Panc1 (cell line): ENCODE measurements around the gene RELT. TPM values are rescaled to one million over a fixed set of nuclear protein-coding genes. Genes with fewer than 3 reads are reported as not detected.

ENCODE experiments used
- ATAC-seq: fragments of 200-7000 bp; cut with Tn5 transposase; 2 replicates; pipeline ENCODE4 v1.9.1; 2020; ENCODE audit warnings: mild to moderate bottlenecking, moderate library complexity
- BruUV-seq: library from RNA; stranded (reverse); fragments of 400-500 nt; replicated peaks from 2 replicates; lab custom pipeline; 2021; lab: Mats Ljungman, UMichigan
- CTCF ChIA-PET: fragments of 300-600 bp; sonication (Branson Sonifier 250); formaldehyde crosslinking; loops from one replicate; lab custom pipeline; 2022; ENCODE audit warnings: antibody characterized with exemption; lab: Charles Lee
- POLR2A ChIA-PET: fragments of 300-600 bp; sonication (Branson Sonifier 250); formaldehyde crosslinking; loops from one replicate; lab custom pipeline; 2022; ENCODE audit warnings: antibody characterized with exemption; lab: Charles Lee
- DNase-seq: peaks from one replicate; pipeline ENCODE4 v3.0.0-alpha.2; 2010; ENCODE audit warnings: low read depth, low spot score
- H3K27ac ChIP-seq: 2 replicates; pipeline ENCODE4 v1.5.1; 2011; ENCODE audit warnings: mild to moderate bottlenecking, low read length, inconsistent platforms
- H3K27me3 ChIP-seq: fragments of 200-500 bp; sonication (Bioruptor generic); 2 replicates; pipeline ENCODE4 v1.6.0; 2014; ENCODE audit warnings: low read length, inconsistent platforms; ENCODE audit not compliant: control insufficient read depth, insufficient read depth
- H3K36me3 ChIP-seq: fragments of 200-500 bp; sonication (Bioruptor generic); 2 replicates; pipeline ENCODE4 v1.5.1; 2014; ENCODE audit warnings: inconsistent platforms, mild to moderate bottlenecking, low read length, moderate library complexity; ENCODE audit not compliant: control insufficient read depth, insufficient read depth
- H3K4me1 ChIP-seq: 2 replicates; pipeline ENCODE4 v1.5.1; 2011; ENCODE audit warnings: inconsistent platforms, mild to moderate bottlenecking, low read length, moderate library complexity; ENCODE audit not compliant: control insufficient read depth, insufficient read depth
- H3K4me3 ChIP-seq, 2 experiments: 2 replicates each; pipeline ENCODE4 v1.5.1; 2011 to 2012; ENCODE audit warnings: low read depth in 2 of 2, low read length in 2 of 2, mild to moderate bottlenecking in 2 of 2, inconsistent platforms in 1 of 2, moderate library complexity in 1 of 2
- H3K9me3 ChIP-seq: fragments of 200-500 bp; sonication (Bioruptor generic); 2 replicates; pipeline ENCODE4 v1.5.1; 2014; ENCODE audit warnings: low read depth, mild to moderate bottlenecking, inconsistent platforms, low read length, moderate library complexity; ENCODE audit not compliant: control insufficient read depth, insufficient read depth
- POLR2AphosphoS5 ChIP-seq: IDR thresholded peaks from 2 replicates; pipeline ENCODE4 v1.6.1; 2012; ENCODE audit warnings: mild to moderate bottlenecking, low read depth, low read length, moderate library complexity
- REST ChIP-seq, 2 experiments: IDR thresholded peaks; 2 replicates each; pipeline ENCODE4 v1.6.1; 2011 to 2012; ENCODE audit warnings: low read depth in 2 of 2, control low read depth in 1 of 2, low read length in 1 of 2, mild to moderate bottlenecking in 1 of 2, moderate library complexity in 1 of 2; ENCODE audit not compliant: insufficient read depth in 1 of 2
- SIN3A ChIP-seq: IDR thresholded peaks from 2 replicates; pipeline ENCODE4 v1.6.1; 2012; ENCODE audit warnings: low read depth, mild to moderate bottlenecking, low read length, moderate library complexity, borderline replicate concordance; ENCODE audit not compliant: insufficient read depth
- TCF7L2 ChIP-seq: IDR thresholded peaks from 2 replicates; pipeline ENCODE4 v1.6.1; 2011; ENCODE audit warnings: mild to moderate bottlenecking, low read depth, low read length, inconsistent platforms
- in situ Hi-C: cut with HindIII; loops from 2 replicates; pipeline ENCODE4 v1.10.0; 2016; ENCODE audit warnings: low sequenced_read_pairs, low pct_unique_long_range_greater_than_20kb
- intact Hi-C: fragments of 100-400 bp; cut with micrococcal nuclease; formaldehyde crosslinking; loops from one replicate; pipeline ENCODE4 v1.10.0; 2022; ENCODE audit not compliant: unreplicated experiment
- total RNA-seq: library from RNA; stranded (reverse); gene quantifications from one replicate; pipeline ENCODE4 v1.2.1, GENCODE V29; 2021; ENCODE audit not compliant: unreplicated experiment
- TF ChIP-seq, protein P1 (sequence below): fragments of 450-650 bp; IDR thresholded peaks from 2 replicates; pipeline ENCODE4 v1.5.1; 2017; ENCODE audit warnings: mild to moderate bottlenecking

Gene RELT
- total RNA-seq, 1 experiment from 2014 or later = 11.3 TPM

- BruUV-seq = no TSS peak
- ATAC-seq = no peak
- no peak overlapping the region for H3K4me3 ChIP-seq
- H3K9me3 ChIP-seq = no peaks in the 10 kb centered on the region
- ChIA-PET CTCF (no interaction called here), POLR2A (no interaction called here)
- in situ Hi-C loops = no loop called here
- intact Hi-C loops = no loop called here
- no peaks in the 10 kb centered on the region for H3K4me1 ChIP-seq
- no peaks in the 10 kb centered on the region for H3K27me3 ChIP-seq
- TF ChIP-seq TCF7L2 = no peak
- TF ChIP-seq REST (IDR thresholded peaks at IDR 0.05; ENCODE audit: insufficient read depth in 1 of 2, low read depth in 2 of 2, low read length in 1 of 2) = no peak
- TF ChIP-seq SIN3A = no peak
- TF ChIP-seq POLR2AphosphoS5 = no peak
- TF ChIP-seq, protein P1, sequence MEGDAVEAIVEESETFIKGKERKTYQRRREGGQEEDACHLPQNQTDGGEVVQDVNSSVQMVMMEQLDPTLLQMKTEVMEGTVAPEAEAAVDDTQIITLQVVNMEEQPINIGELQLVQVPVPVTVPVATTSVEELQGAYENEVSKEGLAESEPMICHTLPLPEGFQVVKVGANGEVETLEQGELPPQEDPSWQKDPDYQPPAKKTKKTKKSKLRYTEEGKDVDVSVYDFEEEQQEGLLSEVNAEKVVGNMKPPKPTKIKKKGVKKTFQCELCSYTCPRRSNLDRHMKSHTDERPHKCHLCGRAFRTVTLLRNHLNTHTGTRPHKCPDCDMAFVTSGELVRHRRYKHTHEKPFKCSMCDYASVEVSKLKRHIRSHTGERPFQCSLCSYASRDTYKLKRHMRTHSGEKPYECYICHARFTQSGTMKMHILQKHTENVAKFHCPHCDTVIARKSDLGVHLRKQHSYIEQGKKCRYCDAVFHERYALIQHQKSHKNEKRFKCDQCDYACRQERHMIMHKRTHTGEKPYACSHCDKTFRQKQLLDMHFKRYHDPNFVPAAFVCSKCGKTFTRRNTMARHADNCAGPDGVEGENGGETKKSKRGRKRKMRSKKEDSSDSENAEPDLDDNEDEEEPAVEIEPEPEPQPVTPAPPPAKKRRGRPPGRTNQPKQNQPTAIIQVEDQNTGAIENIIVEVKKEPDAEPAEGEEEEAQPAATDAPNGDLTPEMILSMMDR = no peak
- DNase-seq = no peak
- H3K36me3 ChIP-seq = no peaks in the 10 kb centered on the region
- H3K27ac ChIP-seq = no peak overlapping the region
These were observed 33.2 kb downstream of the RELT start for GRCh38 chr11:73409431-73409830.

DNA sequence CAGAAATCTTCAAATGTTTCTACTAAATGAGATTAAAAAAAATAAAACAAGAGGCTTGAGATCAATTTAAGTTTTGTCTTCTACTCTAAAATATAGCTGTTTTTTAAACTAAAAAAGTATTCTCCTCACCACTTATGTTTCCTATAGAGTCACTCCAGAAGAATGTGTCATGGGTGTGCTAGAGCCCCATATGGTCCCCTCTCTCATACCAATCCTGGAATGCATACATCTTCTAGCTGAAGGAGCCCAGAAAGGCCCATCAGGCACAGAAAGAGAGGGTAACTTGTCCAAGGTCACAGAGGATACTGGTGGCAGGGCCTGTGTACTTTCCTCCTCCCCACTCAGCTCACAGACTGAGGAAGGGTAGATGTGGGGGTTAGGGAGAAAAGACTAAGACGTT, 34.4 kb downstream of the RELT start:
- in situ Hi-C loops = no loop called here
- H3K36me3 ChIP-seq = no peaks in the 10 kb centered on the region
- H3K4me3 ChIP-seq = no peak overlapping the region
- H3K27me3 ChIP-seq = no peaks in the 10 kb centered on the region
- no peaks in the 10 kb centered on the region for H3K9me3 ChIP-seq
- TF ChIP-seq POLR2AphosphoS5 = no peak
- no peak for TF ChIP-seq TCF7L2
- TF ChIP-seq, protein P1 = no peak
- no peak for TF ChIP-seq REST (IDR thresholded peaks at IDR 0.05; ENCODE audit: insufficient read depth in 1 of 2, low read depth in 2 of 2, low read length in 1 of 2)
- no peak for TF ChIP-seq SIN3A
- ATAC-seq = no peak
- DNase-seq = no peak
- H3K27ac ChIP-seq = no peak overlapping the region
- POLR2A ChIA-PET = no interaction called here
- intact Hi-C loops = no loop called here
- CTCF ChIA-PET = interaction anchor here (0.7 kb wide), 1 partner anchor 244 kb away, joined by 3 read pairs; no protein-coding TSS in a partner anchor
- H3K4me1 ChIP-seq = no peaks in the 10 kb centered on the region
- BruUV-seq = no TSS peak
